K562 (cell line): ENCODE measurements around the gene SEMA3C.

ENCODE experiments used
- CTCF ChIP-seq, 3 experiments: IDR thresholded peaks in 2 of 3; conservative IDR thresholded peaks in 1 of 3; 2 replicates each; pipeline ENCODE4 v1.5.1; 2011 to 2012; ENCODE audit warnings: low read length in 3 of 3, mild to moderate bottlenecking in 3 of 3, control low read depth in 2 of 3, improper control_type of control experiment in 1 of 3, inconsistent platforms in 1 of 3, low read depth in 1 of 3, mixed read lengths in 1 of 3, moderate library complexity in 1 of 3; ENCODE audit not compliant: insufficient read depth in 2 of 3
- HMGXB4 ChIP-seq: sonication (generic); formaldehyde crosslinking; IDR thresholded peaks from 2 replicates; pipeline ENCODE4 v1.8.1; 2023; ENCODE audit warnings: mild to moderate bottlenecking, missing genetic modification reagents

GRCh38 chr7:80957226-80957777 lies 38.5 kb upstream of the SEMA3C start:
- no peak for TF ChIP-seq CTCF (IDR thresholded peaks at IDR 0.05 in 2 of 3, conservative IDR thresholded peaks at IDR 0.05 in 1 of 3; ENCODE audit: insufficient read depth in 2 of 3, low read depth in 1 of 3, low read length in 3 of 3)
- TF ChIP-seq HMGXB4 (CRISPR knock-in tag), result no peak
